GM12865 (cell line): ENCODE results near the gene PHF21B.
"Not testable (repeated sequence)": the region's sequence is repeated elsewhere in the genome, so short reads cannot be mapped to it uniquely, and the experiment has no call there.

Experiments
- DNase-seq: peaks from one replicate; pipeline ENCODE4 v3.0.0; 2010; ENCODE audit warnings: low read depth
- H3K4me3 ChIP-seq: 2 replicates; pipeline ENCODE4 v1.5.1; 2011; ENCODE audit warnings: mild to moderate bottlenecking, low read depth, low read length, control low read depth
- CTCF ChIP-seq: IDR thresholded peaks from 2 replicates; pipeline ENCODE4 v1.5.1; 2011; ENCODE audit warnings: low read length, control low read depth, low read depth, inconsistent platforms; ENCODE audit not compliant: insufficient read depth; ENCODE audit errors: missing control alignments

Gene PHF21B

GRCh38 chr22:45009606-45010531 lies at the start of gene PHF21B:
TSS of gene PHF21B (minus strand) at chr22:45010005. CDS start at chr22:45009549, 456 bp downstream.
- no peak for TF ChIP-seq CTCF
- peak; percentile 40 for DNase-seq
- peak within 1 kb of the TSS; percentile 58 for H3K4me3 ChIP-seq

GRCh38 chr22:45059296-45059695 lies 49.5 kb upstream of the PHF21B start:
- no peak for TF ChIP-seq CTCF
- H3K4me3 ChIP-seq, result no peak overlapping the region
- no peak for DNase-seq

- no peak for TF ChIP-seq CTCF
- DNase-seq, result no peak
- H3K4me3 ChIP-seq, result no peak overlapping the region
Measured at GRCh38 chr22:45058622-45058912, 48.8 kb upstream of the PHF21B start.

GRCh38 chr22:45055936-45056335 lies 46.1 kb upstream of the PHF21B start:
- H3K4me3 ChIP-seq, result no peak overlapping the region
- TF ChIP-seq CTCF, result no peak
- DNase-seq, result no peak

- no peak for DNase-seq
- TF ChIP-seq CTCF, result no peak
- H3K4me3 ChIP-seq, result no peak overlapping the region
Measured at GRCh38 chr22:45053571-45053970, 43.8 kb upstream of the PHF21B start.

- TF ChIP-seq CTCF, result no peak
- H3K4me3 ChIP-seq, result no peak overlapping the region
Measured at GRCh38 chr22:45053094-45053493, 43.3 kb upstream of the PHF21B start.

GRCh38 chr22:45052665-45053064 lies 42.9 kb upstream of the PHF21B start:
- not testable (repeated sequence) for H3K4me3 ChIP-seq, DNase-seq

More at GRCh38 chr22:45053094-45053493, 43.3 kb upstream of the PHF21B start:
- no peak for DNase-seq
